Nephron (organoid): Measurements from ENCODE around the gene SIRPG.

Source experiments
- H3K27ac Mint-ChIP-seq, 3 experiments: 2 replicates each; pipeline ENCODE4 v1.8.0; 2020; ENCODE audit warnings: mixed read lengths in 3 of 3, mild to moderate bottlenecking in 2 of 3, moderate library complexity in 1 of 3
- H3K27me3 Mint-ChIP-seq: 2 replicates; pipeline ENCODE4 v1.8.0; 2021; ENCODE audit warnings: low read depth, mild to moderate bottlenecking, moderate library complexity, mixed read lengths
- H3K36me3 Mint-ChIP-seq: 2 replicates; pipeline ENCODE4 v1.8.0; 2020; ENCODE audit warnings: low read depth, mixed read lengths
- H3K4me1 Mint-ChIP-seq: 2 replicates; pipeline ENCODE4 v1.8.0; 2020; ENCODE audit warnings: mixed read lengths
- H3K4me3 Mint-ChIP-seq, 3 experiments: 2 replicates each; pipeline ENCODE4 v1.8.0; 2020; ENCODE audit warnings: mild to moderate bottlenecking in 3 of 3, mixed read lengths in 3 of 3, moderate library complexity in 2 of 3
- H3K9me3 Mint-ChIP-seq: 2 replicates; pipeline ENCODE4 v1.8.0; 2020; ENCODE audit warnings: mixed read lengths
- TF ChIP-seq, protein P1 (sequence below), 3 experiments: fragments of 200-600 bp; sonication (generic); IDR thresholded peaks; one replicate each; pipeline ENCODE4 v1.5.0; 2021; ENCODE audit warnings: antibody characterized with exemption in 3 of 3; ENCODE audit not compliant: unreplicated experiment in 3 of 3

Gene SIRPG

DNA sequence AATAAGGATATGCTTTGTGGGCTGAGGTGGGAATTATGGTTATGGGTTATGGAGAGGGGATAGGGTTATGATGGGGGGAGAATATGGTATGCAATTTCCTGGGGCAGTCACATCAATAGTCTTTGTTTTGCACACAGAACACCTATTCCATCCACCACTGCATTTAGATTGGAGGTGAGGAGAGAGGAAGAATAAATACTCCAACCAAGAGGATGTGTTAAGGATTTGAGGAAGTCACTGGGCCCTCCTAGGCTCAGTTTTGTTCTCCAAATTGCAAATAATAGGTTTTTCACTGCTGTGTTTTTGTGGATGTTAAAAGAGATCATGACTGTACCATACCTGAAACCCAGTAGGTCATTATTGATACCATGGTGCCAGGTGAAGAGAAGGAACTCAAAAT lies 29.5 kb upstream of the SIRPG start:
- Mint-ChIP-seq H3K27me3 (peaks cover 10% of the 10 kb centered on the region), H3K4me1 (no peaks in the 10 kb centered on the region), H3K9me3 (peaks cover 8% of the 10 kb centered on the region), H3K27ac (no peak overlapping the region), H3K4me3 (no peak overlapping the region), H3K36me3 (no peaks in the 10 kb centered on the region)
- TF ChIP-seq, protein P1, sequence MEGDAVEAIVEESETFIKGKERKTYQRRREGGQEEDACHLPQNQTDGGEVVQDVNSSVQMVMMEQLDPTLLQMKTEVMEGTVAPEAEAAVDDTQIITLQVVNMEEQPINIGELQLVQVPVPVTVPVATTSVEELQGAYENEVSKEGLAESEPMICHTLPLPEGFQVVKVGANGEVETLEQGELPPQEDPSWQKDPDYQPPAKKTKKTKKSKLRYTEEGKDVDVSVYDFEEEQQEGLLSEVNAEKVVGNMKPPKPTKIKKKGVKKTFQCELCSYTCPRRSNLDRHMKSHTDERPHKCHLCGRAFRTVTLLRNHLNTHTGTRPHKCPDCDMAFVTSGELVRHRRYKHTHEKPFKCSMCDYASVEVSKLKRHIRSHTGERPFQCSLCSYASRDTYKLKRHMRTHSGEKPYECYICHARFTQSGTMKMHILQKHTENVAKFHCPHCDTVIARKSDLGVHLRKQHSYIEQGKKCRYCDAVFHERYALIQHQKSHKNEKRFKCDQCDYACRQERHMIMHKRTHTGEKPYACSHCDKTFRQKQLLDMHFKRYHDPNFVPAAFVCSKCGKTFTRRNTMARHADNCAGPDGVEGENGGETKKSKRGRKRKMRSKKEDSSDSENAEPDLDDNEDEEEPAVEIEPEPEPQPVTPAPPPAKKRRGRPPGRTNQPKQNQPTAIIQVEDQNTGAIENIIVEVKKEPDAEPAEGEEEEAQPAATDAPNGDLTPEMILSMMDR (IDR thresholded peaks at IDR 0.05; ENCODE audit: unreplicated experiment in 3 of 3), result no peak

- H3K36me3 Mint-ChIP-seq, result no peaks in the 10 kb centered on the region
- H3K4me1 Mint-ChIP-seq, result no peaks in the 10 kb centered on the region
- H3K4me3 Mint-ChIP-seq, result no peak overlapping the region
- no peak overlapping the region for H3K27ac Mint-ChIP-seq
- TF ChIP-seq, protein P1 (IDR thresholded peaks at IDR 0.05; ENCODE audit: unreplicated experiment in 3 of 3), result no peak
- H3K27me3 Mint-ChIP-seq, result peaks cover 4% of the 10 kb centered on the region
- H3K9me3 Mint-ChIP-seq, result peaks cover 11% of the 10 kb centered on the region
Measured at GRCh38 chr20:1686151-1686748, 28.7 kb upstream of the SIRPG start.

DNA sequence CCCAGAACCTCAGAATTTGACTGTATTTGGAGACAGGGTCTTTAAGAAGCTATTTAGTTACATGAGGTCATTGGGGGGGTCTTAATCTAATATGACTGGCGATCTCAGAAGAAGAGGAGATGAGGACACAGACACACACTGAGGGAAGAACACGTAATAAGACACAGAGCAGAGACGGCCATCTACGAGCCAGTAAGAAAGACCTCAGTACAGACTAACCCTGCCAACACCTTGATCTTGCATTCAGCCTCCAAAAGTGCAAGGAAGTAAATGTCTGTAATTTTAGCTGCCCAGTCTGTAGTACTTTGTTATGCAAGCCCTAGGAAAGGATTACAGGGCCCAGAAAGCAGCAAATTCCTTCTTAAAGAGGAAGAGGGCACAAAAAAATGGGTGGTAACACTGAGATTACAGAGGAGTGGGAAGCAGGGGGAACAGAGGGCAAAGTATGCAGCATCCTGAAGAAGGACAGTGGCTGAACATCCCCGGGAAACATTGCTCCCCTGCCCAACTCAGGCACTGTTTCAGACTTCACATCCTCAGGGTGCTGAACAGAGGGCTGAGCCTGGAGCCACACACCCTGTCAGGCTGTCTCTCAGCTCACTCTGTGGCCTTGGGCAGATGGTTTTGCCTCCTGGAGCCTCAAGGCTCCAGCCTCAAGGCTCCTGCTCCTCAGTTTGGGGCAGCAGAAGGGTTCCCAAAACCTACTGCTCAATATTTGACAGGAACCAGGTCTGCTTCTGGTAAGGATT lies 27.9 kb upstream of the SIRPG start:
- Mint-ChIP-seq H3K36me3 (no peaks in the 10 kb centered on the region), H3K27ac (no peak overlapping the region), H3K9me3 (peaks cover 11% of the 10 kb centered on the region), H3K27me3 (peaks cover 4% of the 10 kb centered on the region), H3K4me1 (no peaks in the 10 kb centered on the region), H3K4me3 (no peak overlapping the region)
- TF ChIP-seq, protein P1 (IDR thresholded peaks at IDR 0.05; ENCODE audit: unreplicated experiment in 3 of 3), result no peak

DNA sequence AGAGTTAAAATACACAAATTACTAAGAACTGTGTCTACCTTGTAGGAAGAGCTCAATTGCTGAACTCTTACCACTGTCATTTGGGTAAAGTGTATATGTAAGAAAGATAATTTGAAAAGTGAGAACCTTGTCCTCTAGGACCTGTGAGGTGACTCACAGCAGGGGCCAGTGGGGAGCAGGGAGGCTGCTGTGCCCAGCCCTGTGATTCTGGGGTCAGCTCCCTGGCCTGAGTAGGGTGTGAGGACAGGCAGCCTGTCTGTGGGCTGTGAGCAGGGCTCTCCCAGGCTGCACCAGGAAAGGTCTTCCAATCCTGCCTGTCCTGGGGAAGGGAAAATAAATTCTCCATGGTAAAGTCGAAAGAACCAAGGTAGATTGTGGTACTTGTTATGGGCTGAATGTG lies 27.3 kb upstream of the SIRPG start:
- Mint-ChIP-seq H3K9me3 (peaks cover 8% of the 10 kb centered on the region), H3K27me3 (peaks cover 4% of the 10 kb centered on the region)
- TF ChIP-seq, protein P1 (IDR thresholded peaks at IDR 0.05; ENCODE audit: unreplicated experiment in 3 of 3), result no peak

DNA sequence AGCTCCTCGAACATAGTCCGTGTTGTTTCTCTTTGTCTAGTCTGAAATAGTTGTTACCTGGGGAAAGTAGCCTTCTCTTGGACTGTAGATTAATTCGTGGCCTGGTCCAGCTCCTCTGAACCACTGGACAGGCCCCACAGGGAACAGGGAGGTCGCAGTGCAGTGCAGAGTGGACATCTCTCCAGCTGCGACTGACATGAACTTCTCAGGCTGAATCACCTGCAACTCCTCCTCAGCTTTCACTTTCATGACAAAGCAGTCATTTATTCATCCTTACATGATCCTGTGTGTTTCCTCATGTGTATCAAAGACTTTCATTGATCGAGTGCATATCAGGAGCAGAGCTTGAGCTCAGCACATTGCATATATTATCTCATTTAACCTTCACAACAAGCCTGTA lies 19.1 kb upstream of the SIRPG start:
- peaks cover 13% of the 10 kb centered on the region for H3K27me3 Mint-ChIP-seq
- H3K27ac Mint-ChIP-seq, result no peak overlapping the region
- no peak overlapping the region for H3K4me3 Mint-ChIP-seq
- TF ChIP-seq, protein P1 (IDR thresholded peaks at IDR 0.05; ENCODE audit: unreplicated experiment in 3 of 3), result no peak
- no peaks in the 10 kb centered on the region for H3K36me3 Mint-ChIP-seq
- no peaks in the 10 kb centered on the region for H3K9me3 Mint-ChIP-seq
- no peaks in the 10 kb centered on the region for H3K4me1 Mint-ChIP-seq

More for the DNA sequence above, 27.3 kb upstream of the SIRPG start:
- no peak overlapping the region for H3K4me3 Mint-ChIP-seq
- H3K27ac Mint-ChIP-seq, result no peak overlapping the region
- H3K36me3 Mint-ChIP-seq, result no peaks in the 10 kb centered on the region
- no peaks in the 10 kb centered on the region for H3K4me1 Mint-ChIP-seq
